ENCODE data around the gene RAVER2. TPM values are rescaled to one million over a fixed set of nuclear protein-coding genes. Genes with fewer than 3 reads are reported as not detected.

RAVER2 gene
- total RNA-seq, 1 experiment from 2014 or later = 13.3 TPM

GRCh38 chr1:64843675-64844074 is 98.8 kb downstream of the RAVER2 start:
- no peak overlapping the region for H4K91ac ChIP-seq (ENCODE audit: insufficient read length, low read depth, low read length)
- H3K18ac ChIP-seq (ENCODE audit: insufficient read length, low read depth, low read length) = no peak overlapping the region
- no peaks in the 10 kb centered on the region for H3K27me3 ChIP-seq (ENCODE audit: insufficient read depth, low read length)
- no peaks in the 10 kb centered on the region for H4K20me1 ChIP-seq (ENCODE audit: control insufficient read depth, insufficient read depth, insufficient read length)
- DNase-seq = no peak
- Mint-ChIP-seq H3K36me3 (ENCODE audit: insufficient read depth in 1 of 3, low read depth in 3 of 3) (peaks cover 9 to 22% (median 11%) of the 10 kb centered on the region in 3 experiments; a peak in 5 of 7 replicates), H3K9me3 (no peaks in the 10 kb centered on the region), H3K4me3 (no peak overlapping the region), H3K27ac (no peak overlapping the region), H3K27me3 (ENCODE audit: low read depth) (no peaks in the 10 kb centered on the region), H3K4me1 (peaks cover 4 to 5% of the 10 kb centered on the region in 2 experiments; a peak in 2 of 4 replicates)
- no peaks in the 10 kb centered on the region for H3K79me2 ChIP-seq (ENCODE audit: insufficient read depth, low read length)
- no peak overlapping the region for H2BK12ac ChIP-seq (ENCODE audit: insufficient read length, low read depth, low read length)
- H3K4me2 ChIP-seq (ENCODE audit: insufficient read depth, insufficient read length, low read length) = no peak overlapping the region
- H3K27ac ChIP-seq (ENCODE audit: insufficient read length, low read depth, low read length) = no peak overlapping the region
- no peak overlapping the region for H4K8ac ChIP-seq (replicated peaks; ENCODE audit: insufficient read length, low read depth, low read length)
- H2AFZ ChIP-seq (ENCODE audit: low read length) = no peak overlapping the region
- H3K4ac ChIP-seq (ENCODE audit: low read depth, low read length) = no peak overlapping the region
- H2BK20ac ChIP-seq (ENCODE audit: low read depth, low read length, poor library complexity, severe bottlenecking) = no peak overlapping the region
- no peak overlapping the region for H3T11ph ChIP-seq (ENCODE audit: low read length)
- no peak overlapping the region for H4K5ac ChIP-seq (ENCODE audit: insufficient read length, low read depth, low read length)
- H2BK120ac ChIP-seq (ENCODE audit: low read depth, low read length, poor library complexity, severe bottlenecking) = no peak overlapping the region
- no CpG with 5 or more reads among the region's 9 CpGs for WGBS (ENCODE audit: extremely low coverage, insufficient read length, low lambda C conversion rate)
- H3K56ac ChIP-seq (ENCODE audit: insufficient read length, low read depth, low read length) = no peak overlapping the region
- H3K23me2 ChIP-seq (ENCODE audit: insufficient read length, low read depth, low read length, poor library complexity, severe bottlenecking) = no peaks in the 10 kb centered on the region
- no peak overlapping the region for H3K14ac ChIP-seq (ENCODE audit: insufficient read depth, low read length)
- H3K9me3 ChIP-seq (ENCODE audit: control insufficient read depth, low read depth, low read length) = no peaks in the 10 kb centered on the region
- no peaks in the 10 kb centered on the region for H3K4me1 ChIP-seq (ENCODE audit: insufficient read depth, low read length)
- no peak for TF ChIP-seq CTCF (conservative IDR thresholded peaks at IDR 0.05)
- H2BK5ac ChIP-seq (ENCODE audit: insufficient read length, low read length) = no peak overlapping the region
- H2AK5ac ChIP-seq (ENCODE audit: insufficient read length, low read length) = no peak overlapping the region
- no peak overlapping the region for H3K9ac ChIP-seq (ENCODE audit: extremely low read depth, insufficient read length, low read length)
- no peak overlapping the region for H3K23ac ChIP-seq (ENCODE audit: insufficient read length, low read depth, low read length)
- no peaks in the 10 kb centered on the region for H3K79me1 ChIP-seq (ENCODE audit: insufficient read depth, low read depth, low read length, poor library complexity, severe bottlenecking)
- no peak overlapping the region for H2BK15ac ChIP-seq (ENCODE audit: low read depth, low read length)

Data from H9 (cell line).